Esophagus muscularis mucosa (tissue), 4 donors: ENCODE measurements around the gene ZNF546. TPM values are rescaled to one million over a fixed set of nuclear protein-coding genes. Genes with fewer than 3 reads are reported as not detected.

Experiments used
- DNase-seq: peaks from one replicate; pipeline ENCODE4 v3.0.0-alpha.2; 2017; ENCODE audit errors: extremely low spot score
- H3K27ac ChIP-seq, 4 donors: fragments of 200-600 bp; sonication (generic); replicated peaks in 1 of 4; 1 replicate in 3 of 4; 2 replicates in 1 of 4; pipeline ENCODE4 v1.5.1; 2016 to 2019; ENCODE audit warnings: mild to moderate bottlenecking in 1 of 4
- H3K27me3 ChIP-seq, 4 donors: fragments of 200-600 bp; sonication (generic); one replicate each; pipeline versions ENCODE4 v1.5.1 to v1.6.0; 2016 to 2019
- H3K36me3 ChIP-seq, 4 donors: fragments of 200-600 bp; sonication (generic); one replicate each; pipeline ENCODE4 v1.5.1; 2016 to 2019
- H3K4me1 ChIP-seq, 4 donors: fragments of 200-600 bp; sonication (generic); one replicate each; pipeline ENCODE4 v1.5.1; 2016 to 2019
- H3K4me3 ChIP-seq, 4 donors: fragments of 200-600 bp; sonication (generic); 1 replicate in 2 of 4; 2 replicates in 2 of 4; pipeline ENCODE4 v1.5.1; 2016 to 2019; ENCODE audit warnings: mild to moderate bottlenecking in 4 of 4, moderate library complexity in 1 of 4
- H3K9me3 ChIP-seq, 4 donors: fragments of 200-600 bp; sonication (generic); 1 replicate in 3 of 4; 2 replicates in 1 of 4; pipeline ENCODE4 v1.5.1; 2016 to 2019
- EP300 ChIP-seq: sonication (generic); formaldehyde crosslinking; IDR thresholded peaks from one replicate; pipeline ENCODE4 v1.6.1; 2017; ENCODE audit warnings: antibody characterized with exemption
- POLR2A ChIP-seq: fragments of 450-650 bp; IDR thresholded peaks from one replicate; pipeline ENCODE4 v1.6.1; 2017; ENCODE audit warnings: antibody characterized with exemption, moderate library complexity, mild to moderate bottlenecking, low read depth
- POLR2AphosphoS5 ChIP-seq, 2 donors: sonication (generic); formaldehyde crosslinking; IDR thresholded peaks; one replicate each; pipeline ENCODE4 v1.6.1; 2017; ENCODE audit warnings: antibody characterized with exemption in 2 of 2
- WGBS: methylation state at CpG from one replicate; pipeline ENCODE4 v1.1.5; 2018; 5-methylcytosine and 5-hydroxymethylcytosine counted together
- intact Hi-C: fragments of 100-400 bp; cut with DNase I; formaldehyde crosslinking; loops from one replicate; pipeline ENCODE4 v1.15.1; 2023
- total RNA-seq, 4 donors: library from RNA; depleted of rRNA; stranded (reverse); fragments of >200 nt; gene quantifications; one replicate each; pipeline versions ENCODE4 v1.1.0 to v1.2.1, GENCODE V29; 2016
- TF ChIP-seq, protein P1 (sequence below), 3 experiments: fragments of 200-600 bp in 2 of 3; fragments of 450-650 bp in 1 of 3; sonication (generic) in 2 of 3; IDR thresholded peaks; one replicate each; pipeline ENCODE4 v1.5.1; 2017 to 2019; ENCODE audit warnings: antibody characterized with exemption in 3 of 3, mild to moderate bottlenecking in 2 of 3, moderate library complexity in 1 of 3

The ZNF546 gene
- total RNA-seq, 4 donors from 2014 or later: 3.6 to 8.5 (median 5.5) TPM

DNA sequence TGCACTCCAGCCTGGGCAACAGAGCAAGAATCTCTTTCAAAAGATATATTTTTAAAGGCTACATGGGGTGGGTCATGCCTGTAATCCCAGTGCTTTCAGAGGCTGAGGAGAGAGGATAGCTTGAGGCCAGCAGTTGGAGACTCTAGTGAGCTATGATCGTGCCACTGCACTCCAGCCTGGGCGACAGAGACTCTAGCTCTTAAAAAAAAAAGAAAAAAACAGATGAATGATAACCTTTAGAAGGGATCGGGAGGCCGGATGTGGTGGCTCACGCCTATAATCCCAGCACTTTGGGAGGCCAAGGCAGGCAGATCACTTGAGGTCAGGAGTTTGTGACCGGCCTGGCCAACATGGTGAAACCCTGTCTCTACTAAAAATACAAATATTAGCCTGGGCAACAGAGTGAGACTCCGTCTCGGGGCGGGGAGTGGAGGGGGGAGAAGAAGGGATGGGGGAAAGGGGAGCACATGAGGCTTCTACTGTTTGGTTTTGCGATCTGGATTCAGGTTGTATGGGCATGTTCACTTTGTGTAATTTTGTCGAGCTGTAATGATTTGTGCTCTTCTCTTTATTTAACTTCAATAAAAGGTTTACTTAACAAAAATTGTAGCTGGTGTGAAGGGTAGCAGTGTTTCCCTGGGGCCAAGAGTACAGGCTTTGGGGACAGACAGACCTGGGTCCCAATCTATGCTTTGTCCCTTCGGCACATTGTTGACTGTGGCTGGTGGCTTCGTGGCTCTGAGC lies 27.0 kb upstream of the ZNF546 start:
- intact Hi-C loops: loop anchor here (2.0 kb wide), 1 partner anchor 177 kb away; no protein-coding TSS in a partner anchor
- Histone ChIP-seq H3K4me1 (peaks cover 17 to 33% (median 28%) of the 10 kb centered on the region in 4 donors), H3K9me3 (no peaks in the 10 kb centered on the region), H3K4me3 (peak overlapping the region; percentile 82 to 88 (median 84)), H3K27ac (peak overlapping the region; percentile 86 to 91 (median 88)), H3K27me3 (no peaks in the 10 kb centered on the region), H3K36me3 (peaks cover 15 to 29% (median 28%) of the 10 kb centered on the region in 4 donors)
- DNase-seq: no peak
- TF ChIP-seq, protein P1, sequence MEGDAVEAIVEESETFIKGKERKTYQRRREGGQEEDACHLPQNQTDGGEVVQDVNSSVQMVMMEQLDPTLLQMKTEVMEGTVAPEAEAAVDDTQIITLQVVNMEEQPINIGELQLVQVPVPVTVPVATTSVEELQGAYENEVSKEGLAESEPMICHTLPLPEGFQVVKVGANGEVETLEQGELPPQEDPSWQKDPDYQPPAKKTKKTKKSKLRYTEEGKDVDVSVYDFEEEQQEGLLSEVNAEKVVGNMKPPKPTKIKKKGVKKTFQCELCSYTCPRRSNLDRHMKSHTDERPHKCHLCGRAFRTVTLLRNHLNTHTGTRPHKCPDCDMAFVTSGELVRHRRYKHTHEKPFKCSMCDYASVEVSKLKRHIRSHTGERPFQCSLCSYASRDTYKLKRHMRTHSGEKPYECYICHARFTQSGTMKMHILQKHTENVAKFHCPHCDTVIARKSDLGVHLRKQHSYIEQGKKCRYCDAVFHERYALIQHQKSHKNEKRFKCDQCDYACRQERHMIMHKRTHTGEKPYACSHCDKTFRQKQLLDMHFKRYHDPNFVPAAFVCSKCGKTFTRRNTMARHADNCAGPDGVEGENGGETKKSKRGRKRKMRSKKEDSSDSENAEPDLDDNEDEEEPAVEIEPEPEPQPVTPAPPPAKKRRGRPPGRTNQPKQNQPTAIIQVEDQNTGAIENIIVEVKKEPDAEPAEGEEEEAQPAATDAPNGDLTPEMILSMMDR (IDR thresholded peaks at IDR 0.05): no peak
- no peak for TF ChIP-seq EP300
- 78% methylated on average over 13 of the region's 13 CpGs for WGBS

DNA sequence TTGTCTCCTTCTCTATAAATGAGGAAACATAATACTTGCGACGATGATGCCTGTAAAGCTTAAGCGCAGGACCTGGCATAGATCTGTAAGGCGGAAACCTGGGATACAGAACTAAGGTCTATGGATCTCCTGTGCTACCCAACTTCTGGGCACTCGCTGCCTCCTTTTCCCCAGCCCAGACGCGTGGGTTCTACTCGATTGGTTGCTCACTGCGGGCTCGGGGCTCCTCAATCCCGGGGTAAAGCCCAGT lies 26.5 kb upstream of the ZNF546 start:
- H3K27ac ChIP-seq: peak overlapping the region; percentile 86 to 91 (median 88)
- H3K4me3 ChIP-seq: peak overlapping the region; percentile 82 to 88 (median 84)
- H3K27me3 ChIP-seq: no peaks in the 10 kb centered on the region
- WGBS: 7% methylated on average over 5 of the region's 11 CpGs
- peaks cover 19 to 34% (median 33%) of the 10 kb centered on the region in 4 donors for H3K36me3 ChIP-seq
- peaks cover 17 to 33% (median 28%) of the 10 kb centered on the region in 4 donors for H3K4me1 ChIP-seq
- no peak for TF ChIP-seq EP300
- no peak for TF ChIP-seq POLR2AphosphoS5 (IDR thresholded peaks at IDR 0.05)
- no peak for TF ChIP-seq POLR2A
- TF ChIP-seq, protein P1 (IDR thresholded peaks at IDR 0.05): no peak
- DNase-seq: no peak
- H3K9me3 ChIP-seq: no peaks in the 10 kb centered on the region
- intact Hi-C loops: no loop called here

DNA sequence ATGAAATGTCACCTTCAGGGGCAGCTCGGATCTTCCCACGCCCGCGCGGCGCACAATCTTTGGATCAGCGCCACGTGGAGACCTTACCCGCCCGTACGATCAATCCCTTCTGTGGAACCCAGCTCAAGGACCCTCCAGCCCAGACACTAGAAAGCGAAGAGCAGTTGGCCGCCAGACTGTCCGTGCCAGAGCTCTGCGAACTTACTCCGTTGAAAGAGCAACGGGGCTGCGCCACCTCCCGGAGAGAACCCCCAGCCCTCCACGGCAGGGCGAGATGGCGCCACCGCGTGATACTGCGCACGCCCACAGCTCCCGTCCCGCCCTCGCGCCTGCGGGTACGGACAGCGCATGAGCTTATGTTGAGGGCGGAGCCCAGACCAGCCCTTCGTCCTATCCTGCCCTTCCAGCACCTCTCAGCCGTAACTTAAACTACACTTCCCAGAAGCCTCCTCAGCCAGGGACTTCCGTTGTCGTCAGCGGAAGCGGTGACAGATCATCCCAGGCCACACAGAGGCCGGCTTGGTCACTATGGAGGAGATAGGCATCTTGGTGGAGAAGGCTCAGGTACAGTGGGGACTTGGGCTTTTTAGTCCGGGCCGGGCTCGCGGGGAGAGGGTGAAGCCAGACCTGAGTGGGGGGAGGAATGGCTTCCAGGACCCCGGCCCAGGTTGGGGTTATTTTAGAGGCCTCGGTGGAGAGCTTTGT lies 26.0 kb upstream of the ZNF546 start, which contains the start of gene PSMC4:
PSMC4 (plus strand) TSS at position 491 of the 705 bp plus-strand sequence; CDS start at position 529, 38 bp downstream.
- peaks cover 24 to 39% (median 38%) of the 10 kb centered on the region in 4 donors for H3K36me3 ChIP-seq
- H3K27ac ChIP-seq: peak within 1 kb of the TSS; percentile 86 to 91 (median 88)
- TF ChIP-seq POLR2AphosphoS5 (IDR thresholded peaks at IDR 0.05): peak; percentile 97 to 99
- TF ChIP-seq POLR2A: peak; percentile 66
- TF ChIP-seq EP300: no peak
- TF ChIP-seq, protein P1 (IDR thresholded peaks at IDR 0.05): peak; percentile 67 to 80 (median 74)
- peak; percentile 99 for DNase-seq
- peaks cover 17 to 33% (median 28%) of the 10 kb centered on the region in 4 donors for H3K4me1 ChIP-seq
- intact Hi-C loops: no loop called here
- H3K4me3 ChIP-seq: peak within 1 kb of the TSS; percentile 82 to 88 (median 84)
- H3K9me3 ChIP-seq: no peaks in the 10 kb centered on the region
- WGBS: 0% methylated on average over 30 of the region's 47 CpGs
- no peaks in the 10 kb centered on the region for H3K27me3 ChIP-seq

DNA sequence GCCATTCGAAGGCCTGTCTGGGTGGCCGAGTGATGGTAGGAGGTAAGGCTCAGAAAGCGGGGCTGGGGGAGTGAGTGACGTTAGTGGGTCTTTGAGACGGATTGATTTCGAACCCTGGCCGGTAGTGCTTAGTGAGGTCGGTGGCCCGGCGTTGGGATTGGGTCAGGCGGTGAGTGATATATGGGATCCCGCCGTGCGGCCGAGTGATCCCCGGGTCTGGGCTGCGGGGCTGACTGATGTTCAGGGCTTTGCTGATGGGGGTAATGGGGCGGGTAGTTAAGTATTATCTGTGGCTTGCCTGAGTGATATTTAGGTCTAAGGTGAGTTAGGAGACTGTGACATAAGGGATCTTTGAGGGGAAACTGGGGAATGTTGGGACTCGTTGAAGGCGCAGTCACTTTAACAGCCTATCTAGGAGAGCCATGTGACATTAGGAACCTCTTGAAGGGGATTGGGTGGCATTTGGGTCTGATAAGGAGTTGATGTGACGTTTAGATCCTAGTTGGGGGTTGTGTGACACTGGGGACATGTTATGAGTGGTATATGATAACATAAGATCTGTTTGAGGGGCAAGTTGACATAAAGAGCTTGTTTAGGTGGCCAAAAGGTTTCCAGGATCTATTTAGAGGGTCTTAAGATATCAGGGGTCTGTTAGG lies 25.4 kb upstream of the ZNF546 start:
- intact Hi-C loops: no loop called here
- H3K27me3 ChIP-seq: no peaks in the 10 kb centered on the region
- H3K36me3 ChIP-seq: peaks cover 25 to 45% (median 41%) of the 10 kb centered on the region in 4 donors
- 2% methylated on average over 19 of the region's 21 CpGs for WGBS
- H3K4me3 ChIP-seq: peak overlapping the region; percentile 82 to 88 (median 84)
- H3K4me1 ChIP-seq: peaks cover 17 to 33% (median 28%) of the 10 kb centered on the region in 4 donors
- H3K9me3 ChIP-seq: no peaks in the 10 kb centered on the region
- TF ChIP-seq POLR2A: no peak
- TF ChIP-seq, protein P1 (IDR thresholded peaks at IDR 0.05): no peak
- no peak for TF ChIP-seq POLR2AphosphoS5 (IDR thresholded peaks at IDR 0.05)
- no peak for TF ChIP-seq EP300
- peak overlapping the region; percentile 80 to 91 (median 88) for H3K27ac ChIP-seq
- no peak for DNase-seq
